Thyroid gland (tissue), 4 donors: ENCODE data around the gene PDC.

Experiments
- POLR2A ChIP-seq, 2 donors: fragments of 450-650 bp; IDR thresholded peaks; one replicate each; pipeline ENCODE4 v1.6.1; 2017; ENCODE audit warnings: antibody characterized with exemption in 2 of 2, mild to moderate bottlenecking in 2 of 2, moderate library complexity in 1 of 2
- TF ChIP-seq, protein P1 (sequence below), 6 experiments: fragments of 200-600 bp in 3 of 6; fragments of 450-650 bp in 3 of 6; sonication (generic) in 3 of 6; IDR thresholded peaks; one replicate each; pipeline ENCODE4 v1.5.1; 2016 to 2019; ENCODE audit warnings: antibody characterized with exemption in 6 of 6, mild to moderate bottlenecking in 2 of 6, inconsistent platforms in 1 of 6, moderate library complexity in 1 of 6

DNA sequence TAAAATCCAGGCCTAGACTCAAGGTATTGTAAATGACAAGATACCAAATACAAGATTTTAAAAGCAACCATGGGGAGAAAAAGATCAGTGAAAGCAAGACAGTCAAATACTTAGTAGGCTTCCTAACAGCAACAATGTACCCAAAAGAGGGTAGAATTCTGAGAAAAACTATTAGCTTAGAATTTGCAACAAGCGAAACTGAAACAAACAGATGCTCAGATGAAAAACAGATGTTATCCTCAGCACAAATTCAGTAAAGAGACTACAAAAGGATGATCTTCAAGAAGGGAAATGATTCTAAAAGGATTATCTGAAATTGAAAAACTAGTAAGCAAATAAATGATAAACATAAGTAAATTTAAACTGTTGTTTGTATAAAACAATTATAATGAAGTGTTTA is 40.0 kb downstream of the PDC start:
- TF ChIP-seq, protein P1, sequence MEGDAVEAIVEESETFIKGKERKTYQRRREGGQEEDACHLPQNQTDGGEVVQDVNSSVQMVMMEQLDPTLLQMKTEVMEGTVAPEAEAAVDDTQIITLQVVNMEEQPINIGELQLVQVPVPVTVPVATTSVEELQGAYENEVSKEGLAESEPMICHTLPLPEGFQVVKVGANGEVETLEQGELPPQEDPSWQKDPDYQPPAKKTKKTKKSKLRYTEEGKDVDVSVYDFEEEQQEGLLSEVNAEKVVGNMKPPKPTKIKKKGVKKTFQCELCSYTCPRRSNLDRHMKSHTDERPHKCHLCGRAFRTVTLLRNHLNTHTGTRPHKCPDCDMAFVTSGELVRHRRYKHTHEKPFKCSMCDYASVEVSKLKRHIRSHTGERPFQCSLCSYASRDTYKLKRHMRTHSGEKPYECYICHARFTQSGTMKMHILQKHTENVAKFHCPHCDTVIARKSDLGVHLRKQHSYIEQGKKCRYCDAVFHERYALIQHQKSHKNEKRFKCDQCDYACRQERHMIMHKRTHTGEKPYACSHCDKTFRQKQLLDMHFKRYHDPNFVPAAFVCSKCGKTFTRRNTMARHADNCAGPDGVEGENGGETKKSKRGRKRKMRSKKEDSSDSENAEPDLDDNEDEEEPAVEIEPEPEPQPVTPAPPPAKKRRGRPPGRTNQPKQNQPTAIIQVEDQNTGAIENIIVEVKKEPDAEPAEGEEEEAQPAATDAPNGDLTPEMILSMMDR (IDR thresholded peaks at IDR 0.05) = no peak
- no peak for TF ChIP-seq POLR2A (IDR thresholded peaks at IDR 0.05)
